Mononuclear cell (primary cell): ENCODE measurements around the gene CACNA1B. TPM values are rescaled to one million over a fixed set of nuclear protein-coding genes. Genes with fewer than 3 reads are reported as not detected.
"Not testable (repeated sequence)": the region's sequence is repeated elsewhere in the genome, so short reads cannot be mapped to it uniquely, and the experiment has no call there.

ENCODE experiments used
- H3K27me3 ChIP-seq: 2 replicates; pipeline ENCODE4 v1.6.0; 2011; ENCODE audit warnings: low read length, control low read depth; ENCODE audit not compliant: insufficient read depth
- H3K4me1 ChIP-seq: 2 replicates; pipeline ENCODE4 v1.5.1; 2011; ENCODE audit warnings: mild to moderate bottlenecking, low read length, control low read depth; ENCODE audit not compliant: insufficient read depth
- H3K4me3 ChIP-seq: 2 replicates; pipeline ENCODE4 v1.5.1; 2011; ENCODE audit warnings: mild to moderate bottlenecking, low read length, moderate library complexity
- H3K9me3 ChIP-seq: 2 replicates; pipeline ENCODE4 v1.5.1; 2011; ENCODE audit warnings: low read depth, mild to moderate bottlenecking, control low read depth, low read length
- total RNA-seq: library from RNA; depleted of rRNA; stranded (reverse); fragments of >200 nt; gene quantifications from one replicate; pipeline ENCODE4 v1.2.3, GENCODE V29; 2012

The CACNA1B gene
- total RNA-seq, 1 donor = under 0.01 TPM

GRCh38 chr9:138155788-138156187, 278.2 kb downstream of the CACNA1B start:
- H3K4me3 ChIP-seq, H3K4me1 ChIP-seq, H3K9me3 ChIP-seq, H3K27me3 ChIP-seq: not testable (repeated sequence)

- not testable (repeated sequence) for H3K9me3 ChIP-seq, H3K4me1 ChIP-seq, H3K27me3 ChIP-seq, H3K4me3 ChIP-seq
These were observed 289.2 kb downstream of the CACNA1B start for GRCh38 chr9:138166793-138167192.
